Motor neuron (in vitro differentiated cells): Measurements from ENCODE around the gene PARP9. TPM values are rescaled to one million over a fixed set of nuclear protein-coding genes. Genes with fewer than 3 reads are reported as not detected.

Source experiments
- ATAC-seq, 8 experiments: fragments of 200-7000 bp; cut with Tn5 transposase; replicated peaks in 6 of 8; 2 replicates each; pipeline ENCODE4 v1.8.0; 2021; ENCODE audit warnings: mild to moderate bottlenecking in 8 of 8, moderate library complexity in 8 of 8
- H3K27ac ChIP-seq, 2 donors: fragments of 250-450 bp; sonication (Bioruptor Pico); 2 replicates each; pipeline ENCODE4 v1.9.0; 2021; ENCODE audit warnings: antibody characterized with exemption in 2 of 2, mild to moderate bottlenecking in 2 of 2, moderate library complexity in 1 of 2
- H3K4me1 ChIP-seq, 2 donors: fragments of 250-450 bp; sonication (Bioruptor Pico); replicated peaks in 1 of 2; 2 replicates each; pipeline ENCODE4 v1.6.1; 2021; ENCODE audit warnings: antibody characterized with exemption in 2 of 2, mild to moderate bottlenecking in 2 of 2, moderate library complexity in 1 of 2
- H3K4me3 ChIP-seq, 5 donors: fragments of 250-450 bp; sonication (Bioruptor Pico); 2 replicates each; pipeline ENCODE4 v1.9.0; 2021; ENCODE audit warnings: antibody characterized with exemption in 5 of 5, mild to moderate bottlenecking in 5 of 5, moderate library complexity in 4 of 5
- WGBS, 10 experiments: fragments of 450-650 bp; shearing (Covaris generic); methylation state at CpG; one replicate each; pipeline ENCODE4 v1.0.0; 2022; 5-methylcytosine and 5-hydroxymethylcytosine counted together
- in situ Hi-C, 9 experiments: fragments of 400-800 bp; cut with MboI; loops; one replicate each; pipeline ENCODE4 v1.15.0; 2021; ENCODE audit warnings: low sequenced_read_pairs in 9 of 9, low pct_unique_long_range_greater_than_20kb in 2 of 9; ENCODE audit not compliant: unreplicated experiment in 9 of 9
- total RNA-seq, 8 experiments: library from RNA; unstranded; fragments of 300-600 nt; gene quantifications; 2 replicates each; pipeline versions ENCODE4 v1.2.3 to v1.2.4, GENCODE V29; 2022

Gene PARP9
- total RNA-seq, 8 experiments from 2014 or later = 0.33 to 139 (median 9.8) TPM

GRCh38 chr3:122536632-122537001 is 27.5 kb downstream of the PARP9 start:
- ATAC-seq = peak in 1 of 8 experiments; percentile 57
- Histone ChIP-seq H3K4me3 (no peak overlapping the region), H3K27ac (no peak overlapping the region), H3K4me1 (no peaks in the 10 kb centered on the region)
- in situ Hi-C loops = no loop called here
- WGBS, 10 experiments = 49 to 66% (median 54%) methylated on average over 1 to 3 of the region's 3 CpGs; no CpG with 5 or more reads in 2 of the 10 experiments

GRCh38 chr3:122535964-122536631 is 28.0 kb downstream of the PARP9 start:
- ATAC-seq = peak in 3 of 8 experiments; percentile 49 to 82 (median 58)
- no peak overlapping the region for H3K27ac ChIP-seq
- 47 to 93% (median 77%) methylated on average over 2 to 6 of the region's 6 CpGs for WGBS, 10 experiments
- H3K4me3 ChIP-seq = no peak overlapping the region
- in situ Hi-C loops = no loop called here
- no peaks in the 10 kb centered on the region for H3K4me1 ChIP-seq

GRCh38 chr3:122533931-122534334 is 30.2 kb downstream of the PARP9 start:
- no peak overlapping the region for H3K4me3 ChIP-seq
- peak in 6 of 8 experiments; percentile 43 to 99 (median 82) for ATAC-seq
- in situ Hi-C loops = no loop called here
- H3K4me1 ChIP-seq = no peaks in the 10 kb centered on the region
- WGBS, 10 experiments = 22 to 100% (median 60%) methylated on average over 1 of the region's 1 CpG; no CpG with 5 or more reads in 3 of the 10 experiments
- H3K27ac ChIP-seq = no peak overlapping the region

GRCh38 chr3:122533480-122533879 is 30.6 kb downstream of the PARP9 start:
- WGBS, 10 experiments = 50 to 100% (median 79%) methylated on average over 1 to 2 of the region's 2 CpGs
- H3K27ac ChIP-seq = no peak overlapping the region
- no peak for ATAC-seq
- H3K4me3 ChIP-seq = no peak overlapping the region
- in situ Hi-C loops = no loop called here
- H3K4me1 ChIP-seq = no peaks in the 10 kb centered on the region

GRCh38 chr3:122530164-122530563 is 33.9 kb downstream of the PARP9 start:
- in situ Hi-C loops = no loop called here
- whole genome bisulfite sequencing, 10 experiments = 73 to 100% (median 86%) methylated on average over 1 to 2 of the region's 2 CpGs; no CpG with 5 or more reads in 3 of the 10 experiments
- H3K4me1 ChIP-seq = no peaks in the 10 kb centered on the region
- no peak overlapping the region for H3K27ac ChIP-seq
- no peak overlapping the region for H3K4me3 ChIP-seq
- no peak for ATAC-seq

DNA sequence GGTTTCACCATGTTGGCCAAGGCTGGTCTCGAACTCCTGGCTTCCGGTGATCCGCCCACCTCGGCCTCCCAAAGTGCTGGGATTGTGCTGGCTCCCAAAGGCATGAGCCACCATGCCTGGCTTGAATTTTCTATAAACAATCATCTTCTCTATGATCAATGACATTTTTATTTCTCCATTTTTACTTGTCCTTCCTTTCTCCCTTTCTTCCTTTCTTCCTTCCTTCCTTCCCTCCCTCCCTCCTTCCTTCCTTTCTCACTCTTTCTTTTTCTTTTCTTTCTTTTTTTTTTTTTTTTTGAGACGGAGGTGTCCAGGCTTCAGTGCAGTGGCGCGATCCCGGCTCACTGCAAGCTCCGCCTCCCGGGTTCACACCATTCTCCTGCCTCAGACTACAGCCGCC is 40.8 kb downstream of the PARP9 start:
- 85 to 100% (median 93%) methylated on average over 3 to 11 of the region's 11 CpGs for WGBS, 10 experiments
- ATAC-seq = no peak
- Histone ChIP-seq H3K4me1 (no peaks in the 10 kb centered on the region), H3K27ac (no peak overlapping the region), H3K4me3 (no peak overlapping the region)
- in situ Hi-C loops = no loop called here

GRCh38 chr3:122520861-122521260 is 43.2 kb downstream of the PARP9 start:
- Histone ChIP-seq H3K4me3 (no peak overlapping the region), H3K4me1 (no peaks in the 10 kb centered on the region), H3K27ac (no peak overlapping the region)
- in situ Hi-C loops = no loop called here
- WGBS, 10 experiments = 76 to 100% (median 89%) methylated on average over 1 to 4 of the region's 4 CpGs; no CpG with 5 or more reads in 5 of the 10 experiments
- ATAC-seq = no peak

DNA sequence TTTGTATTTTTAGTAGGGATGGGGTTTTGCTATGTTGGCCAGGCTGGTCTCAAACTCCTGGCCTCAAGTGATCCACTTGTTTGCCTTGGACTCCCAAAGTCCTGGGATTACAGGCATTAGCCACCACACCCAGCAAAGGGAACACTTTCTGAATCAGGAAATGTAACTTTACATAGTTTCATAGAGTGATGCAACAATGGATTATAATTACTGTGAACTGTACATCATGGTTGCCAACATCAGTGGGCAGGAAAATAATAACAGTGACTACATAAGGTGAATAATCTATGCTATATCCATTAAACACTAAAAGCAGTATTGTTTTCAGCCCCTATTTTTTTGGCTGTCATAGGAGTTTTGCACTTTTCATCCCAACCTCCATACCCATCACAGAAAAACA is 44.4 kb downstream of the PARP9 start:
- H3K4me3 ChIP-seq = no peak overlapping the region
- in situ Hi-C loops = no loop called here
- peak in 3 of 8 experiments; percentile 6 to 38 (median 28) for ATAC-seq
- peaks cover 0 to 4% of the 10 kb centered on the region in 2 donors for H3K4me1 ChIP-seq
- H3K27ac ChIP-seq = no peak overlapping the region

DNA sequence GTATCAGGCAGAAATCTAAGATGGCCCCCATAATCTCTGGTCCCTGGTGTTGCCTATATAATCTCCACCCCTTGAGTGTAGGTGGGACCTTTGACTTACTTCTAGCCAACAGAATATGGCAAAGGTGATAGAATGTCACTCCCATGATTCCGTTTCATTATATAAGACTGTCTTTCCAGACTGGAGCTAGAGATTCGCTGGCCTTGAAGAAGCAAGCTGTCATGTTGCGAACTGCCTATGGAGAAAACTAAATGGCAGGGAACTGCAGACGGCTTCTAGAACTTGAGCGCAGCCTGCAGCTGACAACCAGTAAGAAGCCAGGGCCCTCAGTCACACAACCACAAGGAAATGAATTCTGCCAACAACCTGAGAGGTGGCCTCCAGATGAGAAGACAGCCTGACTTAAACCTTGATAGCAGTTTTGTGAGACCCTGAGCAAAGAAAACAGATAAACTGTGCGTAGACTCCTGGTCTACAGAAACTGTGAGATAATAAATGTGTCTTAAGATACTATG is 47.2 kb downstream of the PARP9 start:
- Histone ChIP-seq H3K4me3 (no peak overlapping the region), H3K4me1 (peaks cover 6 to 15% of the 10 kb centered on the region in 2 donors), H3K27ac (no peak overlapping the region)
- no peak for ATAC-seq
- 77 to 100% (median 98%) methylated on average over 1 to 5 of the region's 6 CpGs for WGBS, 10 experiments
- in situ Hi-C loops = no loop called here

GRCh38 chr3:122515870-122516269 is 48.2 kb downstream of the PARP9 start:
- no peak overlapping the region for H3K4me3 ChIP-seq
- in situ Hi-C loops = no loop called here
- 85 to 100% (median 100%) methylated on average over 1 to 3 of the region's 3 CpGs; no CpG with 5 or more reads in 1 of the 10 experiments for WGBS, 10 experiments

GRCh38 chr3:122515020-122515468 is 49.1 kb downstream of the PARP9 start:
- 22 to 95% (median 44%) methylated on average over 2 to 14 of the region's 19 CpGs; no CpG with 5 or more reads in 4 of the 10 experiments for WGBS, 10 experiments
- ATAC-seq = peak in 2 of 8 experiments; percentile 1 to 4
- Histone ChIP-seq H3K4me1 (peaks cover 6 to 15% of the 10 kb centered on the region in 2 donors), H3K27ac (peak overlapping the region in 1 of 2 donors; percentile 93), H3K4me3 (peak overlapping the region; percentile 59 to 93 (median 81))
- in situ Hi-C loops = no loop called here

More at GRCh38 chr3:122515870-122516269, 48.2 kb downstream of the PARP9 start:
- H3K4me1 ChIP-seq = peaks cover 6 to 15% of the 10 kb centered on the region in 2 donors
- H3K27ac ChIP-seq = no peak overlapping the region
- no peak for ATAC-seq

DNA sequence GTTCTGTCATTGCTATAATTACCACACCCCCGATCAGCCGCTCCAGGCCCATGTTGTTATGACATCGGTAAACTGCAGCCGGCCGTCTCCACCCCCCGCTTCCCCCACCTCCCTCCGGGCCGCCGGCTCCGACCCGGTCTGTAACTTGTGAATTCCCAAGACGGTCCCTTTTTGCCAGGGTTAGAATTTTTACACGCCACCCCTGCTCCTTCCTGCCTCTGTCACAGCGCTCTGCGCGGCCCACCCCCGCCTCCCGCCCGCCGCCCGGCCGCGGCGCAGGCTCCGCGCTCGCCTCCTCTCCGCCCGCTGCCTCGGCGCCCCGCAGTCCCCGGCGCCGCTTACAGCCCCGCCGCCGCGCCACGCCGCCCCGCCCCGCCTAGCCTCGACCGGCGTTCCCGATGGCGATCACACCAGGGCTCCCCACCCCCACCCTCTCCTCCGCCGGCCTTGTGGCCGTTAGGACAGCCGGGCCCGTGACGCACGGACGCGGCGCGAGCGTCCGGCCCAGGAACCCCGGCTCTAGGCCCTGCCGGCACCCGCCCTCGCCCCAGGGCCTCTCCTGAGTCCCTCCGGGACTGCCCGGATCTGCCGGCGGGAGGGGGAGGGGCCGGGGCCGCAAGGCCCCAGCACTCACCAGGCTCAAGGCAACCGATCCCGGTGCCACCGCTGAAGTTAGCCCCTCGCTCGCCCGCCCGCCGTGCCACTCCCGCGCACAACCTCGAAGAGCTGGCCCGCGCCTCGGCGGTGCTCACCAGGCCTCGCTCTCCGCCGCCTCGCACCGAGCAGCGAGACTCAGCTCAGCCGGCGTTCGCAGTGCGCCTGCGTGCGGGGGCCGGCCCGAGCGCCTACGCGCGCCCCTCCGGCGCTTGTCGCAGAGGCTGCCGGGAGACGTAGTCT is 49.7 kb downstream of the PARP9 start, which contains the start of gene KPNA1:
Gene KPNA1, minus strand, starts transcription at position 817 of the 897 bp plus-strand sequence. CDS start 18,374 bp downstream, outside the sequence.
- WGBS, 10 experiments = 0% methylated on average over 1 to 6 of the region's 109 CpGs; no CpG with 5 or more reads in 6 of the 10 experiments
- peak; percentile 84 to 93 (median 91) for ATAC-seq
- H3K4me3 ChIP-seq = peak within 1 kb of the TSS; percentile 59 to 93 (median 81)
- peaks cover 6 to 15% of the 10 kb centered on the region in 2 donors for H3K4me1 ChIP-seq
- in situ Hi-C loops = no loop called here
- H3K27ac ChIP-seq = peak within 1 kb of the TSS; percentile 93
